ENCODE results near the gene GPANK1.
A peak's percentile ranks its signal among the peaks of the same experiment; 100 is the strongest.

The GPANK1 gene

GRCh38 chr6:31642798-31643570, 21.8 kb downstream of the GPANK1 start:
- Mint-ChIP-seq H3K4me1 (no peaks in the 10 kb centered on the region), H3K36me3 (ENCODE audit: low read depth) (peaks cover 68% of the 10 kb centered on the region), H3K4me3 (no peak overlapping the region), H3K9me3 (no peaks in the 10 kb centered on the region), H3K27me3 (ENCODE audit: low read depth) (no peaks in the 10 kb centered on the region), H3K27ac (no peak overlapping the region)
- TF ChIP-seq, protein P1, sequence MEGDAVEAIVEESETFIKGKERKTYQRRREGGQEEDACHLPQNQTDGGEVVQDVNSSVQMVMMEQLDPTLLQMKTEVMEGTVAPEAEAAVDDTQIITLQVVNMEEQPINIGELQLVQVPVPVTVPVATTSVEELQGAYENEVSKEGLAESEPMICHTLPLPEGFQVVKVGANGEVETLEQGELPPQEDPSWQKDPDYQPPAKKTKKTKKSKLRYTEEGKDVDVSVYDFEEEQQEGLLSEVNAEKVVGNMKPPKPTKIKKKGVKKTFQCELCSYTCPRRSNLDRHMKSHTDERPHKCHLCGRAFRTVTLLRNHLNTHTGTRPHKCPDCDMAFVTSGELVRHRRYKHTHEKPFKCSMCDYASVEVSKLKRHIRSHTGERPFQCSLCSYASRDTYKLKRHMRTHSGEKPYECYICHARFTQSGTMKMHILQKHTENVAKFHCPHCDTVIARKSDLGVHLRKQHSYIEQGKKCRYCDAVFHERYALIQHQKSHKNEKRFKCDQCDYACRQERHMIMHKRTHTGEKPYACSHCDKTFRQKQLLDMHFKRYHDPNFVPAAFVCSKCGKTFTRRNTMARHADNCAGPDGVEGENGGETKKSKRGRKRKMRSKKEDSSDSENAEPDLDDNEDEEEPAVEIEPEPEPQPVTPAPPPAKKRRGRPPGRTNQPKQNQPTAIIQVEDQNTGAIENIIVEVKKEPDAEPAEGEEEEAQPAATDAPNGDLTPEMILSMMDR (IDR thresholded peaks at IDR 0.05; ENCODE audit: unreplicated experiment in 3 of 3): no peak

DNA sequence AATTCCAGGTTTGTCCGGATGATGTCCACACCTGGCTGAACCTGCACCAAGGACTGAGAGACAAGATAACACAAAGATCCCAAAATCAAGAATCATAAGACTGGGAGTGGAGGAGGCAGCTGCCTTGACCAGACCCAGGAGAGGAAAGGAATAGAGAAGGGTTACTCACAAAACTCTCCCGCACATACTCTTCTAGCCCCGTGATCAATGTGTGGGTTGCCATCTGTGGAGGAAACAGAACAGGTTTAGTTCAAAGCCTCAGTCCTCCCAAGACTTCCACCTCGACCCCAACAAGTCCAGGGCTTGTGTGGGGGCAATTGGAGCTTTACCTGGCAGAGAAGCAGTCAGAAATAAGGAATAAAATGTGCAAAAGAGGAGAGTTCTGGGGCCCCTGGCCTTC, 23.4 kb downstream of the GPANK1 start:
- Mint-ChIP-seq H3K9me3 (no peaks in the 10 kb centered on the region), H3K4me1 (no peaks in the 10 kb centered on the region), H3K36me3 (ENCODE audit: low read depth) (peaks cover 71% of the 10 kb centered on the region), H3K4me3 (no peak overlapping the region), H3K27me3 (ENCODE audit: low read depth) (no peaks in the 10 kb centered on the region), H3K27ac (no peak overlapping the region)
- TF ChIP-seq, protein P1 (IDR thresholded peaks at IDR 0.05; ENCODE audit: unreplicated experiment in 3 of 3): no peak

GRCh38 chr6:31640612-31641011, 24.2 kb downstream of the GPANK1 start:
- no peaks in the 10 kb centered on the region for H3K4me1 Mint-ChIP-seq
- H3K4me3 Mint-ChIP-seq: no peak overlapping the region
- H3K27me3 Mint-ChIP-seq (ENCODE audit: low read depth): no peaks in the 10 kb centered on the region
- peaks cover 73% of the 10 kb centered on the region for H3K36me3 Mint-ChIP-seq (ENCODE audit: low read depth)
- H3K27ac Mint-ChIP-seq: no peak overlapping the region
- H3K9me3 Mint-ChIP-seq: no peaks in the 10 kb centered on the region
- TF ChIP-seq, protein P1 (IDR thresholded peaks at IDR 0.05; ENCODE audit: unreplicated experiment in 3 of 3): no peak

- TF ChIP-seq, protein P1 (IDR thresholded peaks at IDR 0.05; ENCODE audit: unreplicated experiment in 3 of 3): no peak
- no peak overlapping the region for H3K4me3 Mint-ChIP-seq
- no peaks in the 10 kb centered on the region for H3K4me1 Mint-ChIP-seq
- H3K27ac Mint-ChIP-seq: peak overlapping the region in 1 of 3 experiments; percentile 35
- no peaks in the 10 kb centered on the region for H3K27me3 Mint-ChIP-seq (ENCODE audit: low read depth)
- no peaks in the 10 kb centered on the region for H3K9me3 Mint-ChIP-seq
- peaks cover 72% of the 10 kb centered on the region for H3K36me3 Mint-ChIP-seq (ENCODE audit: low read depth)
Observed at GRCh38 chr6:31639449-31639861, 25.3 kb downstream of the GPANK1 start.

- H3K4me1 Mint-ChIP-seq: no peaks in the 10 kb centered on the region
- no peaks in the 10 kb centered on the region for H3K9me3 Mint-ChIP-seq
- no peak overlapping the region for H3K4me3 Mint-ChIP-seq
- H3K36me3 Mint-ChIP-seq (ENCODE audit: low read depth): peaks cover 76% of the 10 kb centered on the region
- TF ChIP-seq, protein P1 (IDR thresholded peaks at IDR 0.05; ENCODE audit: unreplicated experiment in 3 of 3): no peak
- H3K27ac Mint-ChIP-seq: peak overlapping the region in 2 of 3 experiments; percentile 20 to 54
- H3K27me3 Mint-ChIP-seq (ENCODE audit: low read depth): no peaks in the 10 kb centered on the region
Observed at GRCh38 chr6:31639043-31639442, 25.8 kb downstream of the GPANK1 start.

Measured in nephron (organoid).